Central memory CD8-positive, alpha-beta T cell (primary cell): ENCODE measurements around the gene PRELID2.

Experiments
- ATAC-seq: fragments of 150-1000 bp; cut with Tn5 transposase; replicated peaks from 2 replicates; pipeline ENCODE4 v1.10.0; 2022; ENCODE audit warnings: mild to moderate bottlenecking, moderate FRiP score, moderate number of reproducible peaks; ENCODE audit not compliant: poor library complexity, severe bottlenecking; ENCODE audit errors: extremely low read depth
- DNase-seq, 2 donors: peaks; one replicate each; pipeline ENCODE4 v3.0.0; 2021; ENCODE audit warnings: low spot score in 2 of 2
- H3K27ac Mint-ChIP-seq: one replicate; pipeline ENCODE4 v1.8.0; 2022; ENCODE audit warnings: low read depth, mild to moderate bottlenecking, moderate library complexity, mixed read lengths
- H3K27me3 Mint-ChIP-seq: one replicate; pipeline ENCODE4 v1.8.0; 2022; ENCODE audit warnings: mixed read lengths
- H3K36me3 Mint-ChIP-seq: one replicate; pipeline ENCODE4 v1.8.0; 2022; ENCODE audit warnings: mild to moderate bottlenecking, moderate library complexity, mixed read lengths; ENCODE audit not compliant: insufficient read depth
- H3K4me1 Mint-ChIP-seq: one replicate; pipeline ENCODE4 v1.8.0; 2022; ENCODE audit warnings: mixed read lengths
- H3K4me3 Mint-ChIP-seq: one replicate; pipeline ENCODE4 v1.8.0; 2022; ENCODE audit warnings: mild to moderate bottlenecking, moderate library complexity, mixed read lengths
- H3K9me3 Mint-ChIP-seq: one replicate; pipeline ENCODE4 v1.8.0; 2022; ENCODE audit warnings: mixed read lengths

PRELID2 gene

DNA sequence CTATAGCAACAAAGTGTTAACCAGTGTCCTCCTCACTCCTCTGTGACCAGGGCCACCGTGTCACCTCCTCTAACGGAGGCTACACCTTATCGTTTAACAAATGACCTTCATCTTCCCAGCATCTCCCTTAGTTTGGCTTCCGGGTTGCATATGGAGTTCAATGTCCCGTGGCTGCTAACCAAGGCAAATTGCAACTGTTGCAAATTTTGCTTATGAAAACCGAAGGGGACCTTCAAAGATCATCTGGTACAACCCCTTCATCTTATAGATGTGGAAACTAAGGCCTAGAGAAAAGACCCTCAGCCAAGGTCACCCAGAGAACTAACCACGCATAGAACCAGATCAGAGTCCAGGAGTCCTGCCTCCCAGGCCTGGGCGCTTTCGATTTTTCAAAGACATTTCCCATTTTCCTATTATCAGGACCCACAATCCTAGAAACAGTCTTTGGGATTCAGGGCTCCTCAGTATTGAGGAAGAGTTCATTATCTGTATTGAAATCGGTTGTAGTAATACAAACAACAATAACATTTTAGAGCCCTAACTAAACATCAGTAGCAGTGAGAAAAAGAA, 1.4 kb downstream of the PRELID2 start:
- Mint-ChIP-seq H3K36me3 (no peaks in the 10 kb centered on the region), H3K4me3 (peak overlapping the region; percentile 69), H3K27me3 (no peaks in the 10 kb centered on the region), H3K9me3 (no peaks in the 10 kb centered on the region), H3K4me1 (no peaks in the 10 kb centered on the region), H3K27ac (no peak overlapping the region)
- ATAC-seq (no peak), DNase-seq (no peak)

- Mint-ChIP-seq H3K4me1 (no peaks in the 10 kb centered on the region), H3K9me3 (no peaks in the 10 kb centered on the region), H3K27ac (no peak overlapping the region), H3K36me3 (no peaks in the 10 kb centered on the region), H3K27me3 (no peaks in the 10 kb centered on the region), H3K4me3 (no peak overlapping the region)
- ATAC-seq = no peak
- no peak for DNase-seq
Measured at GRCh38 chr5:145830594-145830993, 4.5 kb downstream of the PRELID2 start.

GRCh38 chr5:145829708-145830361, 5.3 kb downstream of the PRELID2 start:
- H3K4me3 Mint-ChIP-seq = no peak overlapping the region
- H3K9me3 Mint-ChIP-seq = no peaks in the 10 kb centered on the region
- ATAC-seq = no peak
- no peaks in the 10 kb centered on the region for H3K4me1 Mint-ChIP-seq
- H3K27ac Mint-ChIP-seq = no peak overlapping the region
- H3K36me3 Mint-ChIP-seq = no peaks in the 10 kb centered on the region
- no peak for DNase-seq
- H3K27me3 Mint-ChIP-seq = no peaks in the 10 kb centered on the region

DNA sequence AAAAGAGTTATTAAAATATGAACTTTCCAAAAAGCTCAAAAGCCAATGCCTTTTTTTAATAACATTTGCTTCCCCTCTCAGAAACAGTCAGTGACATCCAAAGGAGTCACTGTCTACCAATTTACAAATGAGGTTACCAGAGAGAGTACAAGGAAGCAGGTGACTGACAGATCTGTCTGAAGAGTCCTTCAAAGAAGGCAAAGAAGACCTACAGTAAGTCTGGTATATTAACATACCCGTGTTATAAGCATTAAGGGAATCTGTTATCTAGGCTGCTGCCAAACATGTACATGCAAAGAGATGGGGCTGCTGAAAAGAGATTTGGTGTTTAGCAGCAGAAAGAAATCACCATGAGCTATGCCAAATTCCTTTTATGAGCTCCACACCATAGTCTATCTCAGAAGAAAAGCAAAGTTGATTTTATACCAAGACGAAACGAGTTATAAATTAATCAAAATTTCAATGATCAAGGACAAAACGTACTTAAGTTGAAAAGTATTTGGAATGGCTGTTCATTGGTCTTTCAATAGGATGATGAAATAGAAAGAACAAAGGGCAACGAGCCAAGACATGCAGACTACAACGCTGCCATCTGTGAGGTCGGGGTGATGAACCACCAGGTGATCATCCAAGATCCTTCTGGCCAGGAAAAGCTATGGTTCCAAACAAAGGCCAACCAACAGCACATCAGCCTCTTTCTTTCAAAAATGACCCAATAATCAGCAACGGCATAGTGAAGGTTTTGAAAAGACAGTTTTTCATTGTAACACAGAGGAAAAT, 8.1 kb downstream of the PRELID2 start:
- no peaks in the 10 kb centered on the region for H3K9me3 Mint-ChIP-seq

DNA sequence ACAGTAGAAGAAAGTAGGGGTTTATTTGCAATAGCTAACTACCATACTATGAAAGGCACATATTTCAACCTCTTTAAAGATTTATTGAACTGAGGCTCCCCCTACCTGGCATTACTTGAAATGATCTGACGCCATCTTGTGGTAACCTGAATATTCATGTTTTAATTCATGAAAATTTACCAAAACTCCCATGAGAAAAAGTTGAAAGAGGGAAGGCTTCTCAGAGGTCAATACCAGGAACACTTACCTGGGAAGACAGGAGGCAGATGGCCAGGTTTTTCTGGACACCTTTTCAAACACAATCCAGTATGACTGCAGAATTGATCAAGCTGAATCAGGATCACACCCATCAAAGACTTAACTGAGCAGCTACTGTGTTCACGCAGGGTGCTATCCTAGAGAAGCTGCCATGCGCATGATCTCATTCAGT, 9.4 kb downstream of the PRELID2 start:
- Mint-ChIP-seq H3K36me3 (peaks cover 3% of the 10 kb centered on the region), H3K27ac (no peak overlapping the region), H3K4me3 (no peak overlapping the region), H3K9me3 (no peaks in the 10 kb centered on the region), H3K27me3 (no peaks in the 10 kb centered on the region), H3K4me1 (no peaks in the 10 kb centered on the region)
- ATAC-seq (no peak), DNase-seq (no peak)

More for the DNA sequence above, 8.1 kb downstream of the PRELID2 start:
- no peaks in the 10 kb centered on the region for H3K27me3 Mint-ChIP-seq
- DNase-seq = no peak
- no peaks in the 10 kb centered on the region for H3K36me3 Mint-ChIP-seq
- no peak for ATAC-seq
- H3K4me1 Mint-ChIP-seq = no peaks in the 10 kb centered on the region
- H3K4me3 Mint-ChIP-seq = no peak overlapping the region
- H3K27ac Mint-ChIP-seq = no peak overlapping the region

DNA sequence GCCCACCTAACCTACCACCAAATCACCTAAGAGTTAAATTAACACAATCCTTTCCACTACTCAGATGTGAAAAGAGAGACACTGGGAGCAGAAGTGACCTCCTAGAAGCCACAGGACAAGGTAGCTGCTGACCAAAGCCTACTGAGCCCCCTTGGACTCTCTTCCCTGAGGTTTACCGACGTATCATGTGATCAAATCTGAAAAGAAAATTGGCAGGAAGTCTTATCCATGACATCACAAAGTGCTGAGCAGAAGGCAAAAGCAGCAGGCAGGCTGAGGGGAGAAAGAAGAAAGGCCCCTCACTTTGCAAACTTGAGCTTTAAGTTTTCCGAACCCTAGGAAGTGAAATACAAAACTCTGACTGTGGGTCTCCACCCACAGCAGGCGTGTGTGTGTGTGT, 11.1 kb downstream of the PRELID2 start:
- no peak overlapping the region for H3K27ac Mint-ChIP-seq
- no peak overlapping the region for H3K4me3 Mint-ChIP-seq
- H3K9me3 Mint-ChIP-seq = no peaks in the 10 kb centered on the region
- no peaks in the 10 kb centered on the region for H3K27me3 Mint-ChIP-seq
- no peaks in the 10 kb centered on the region for H3K4me1 Mint-ChIP-seq
- H3K36me3 Mint-ChIP-seq = peaks cover 3% of the 10 kb centered on the region
- no peak for DNase-seq
- ATAC-seq = no peak

DNA sequence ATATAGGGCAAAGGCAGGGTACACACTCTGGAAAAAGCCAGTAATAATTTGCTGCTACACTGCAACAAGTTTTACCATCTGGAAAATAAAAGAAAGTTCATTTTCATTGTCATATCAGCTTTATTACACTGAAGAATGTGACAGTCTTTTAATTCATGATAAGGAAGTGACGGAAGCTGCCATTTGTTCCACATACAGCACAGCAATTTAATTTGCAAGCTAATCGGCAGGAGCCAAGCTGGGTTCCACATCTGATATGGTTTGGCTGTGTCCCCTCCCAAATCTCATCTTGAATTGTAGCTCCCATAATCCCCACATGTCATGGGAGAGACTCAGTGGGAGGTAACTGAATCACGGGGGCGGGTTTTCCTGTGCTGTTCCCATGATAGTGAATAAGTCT, 16.5 kb downstream of the PRELID2 start:
- H3K9me3 Mint-ChIP-seq = no peaks in the 10 kb centered on the region
- no peaks in the 10 kb centered on the region for H3K4me1 Mint-ChIP-seq
- peaks cover 5% of the 10 kb centered on the region for H3K36me3 Mint-ChIP-seq
- H3K4me3 Mint-ChIP-seq = no peak overlapping the region
- no peaks in the 10 kb centered on the region for H3K27me3 Mint-ChIP-seq
- no peak overlapping the region for H3K27ac Mint-ChIP-seq
- DNase-seq (no peak), ATAC-seq (no peak)

DNA sequence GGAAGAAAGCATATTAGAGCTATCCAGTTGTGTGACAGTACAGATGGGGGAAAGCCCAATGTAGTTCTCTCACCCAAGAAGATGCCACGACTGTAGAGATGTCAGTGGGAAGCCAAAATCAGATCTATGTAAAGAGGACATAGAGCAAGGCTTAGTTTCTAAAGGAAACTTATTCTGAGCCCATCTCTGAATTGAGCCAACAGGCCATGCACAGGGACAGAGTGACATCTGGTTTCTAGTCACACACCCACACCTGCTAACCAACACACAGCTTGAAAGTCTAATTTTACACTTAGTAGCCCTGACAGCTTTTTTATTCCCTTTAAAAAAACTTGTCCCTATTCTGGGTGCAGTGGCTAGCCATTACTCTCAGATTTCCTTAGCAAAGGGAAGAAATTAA, 22.3 kb downstream of the PRELID2 start:
- H3K4me3 Mint-ChIP-seq = no peak overlapping the region
- DNase-seq (no peak), ATAC-seq (no peak)
- peaks cover 2% of the 10 kb centered on the region for H3K36me3 Mint-ChIP-seq
- no peaks in the 10 kb centered on the region for H3K4me1 Mint-ChIP-seq
- no peak overlapping the region for H3K27ac Mint-ChIP-seq
- no peaks in the 10 kb centered on the region for H3K27me3 Mint-ChIP-seq
- H3K9me3 Mint-ChIP-seq = no peaks in the 10 kb centered on the region

- H3K27me3 Mint-ChIP-seq = no peaks in the 10 kb centered on the region
- H3K27ac Mint-ChIP-seq = no peak overlapping the region
- H3K9me3 Mint-ChIP-seq = no peaks in the 10 kb centered on the region
- ATAC-seq = no peak
- DNase-seq = no peak
- no peaks in the 10 kb centered on the region for H3K4me1 Mint-ChIP-seq
- H3K36me3 Mint-ChIP-seq = peaks cover 2% of the 10 kb centered on the region
- H3K4me3 Mint-ChIP-seq = no peak overlapping the region
Measured at GRCh38 chr5:145811834-145812625, 23.1 kb downstream of the PRELID2 start.

DNA sequence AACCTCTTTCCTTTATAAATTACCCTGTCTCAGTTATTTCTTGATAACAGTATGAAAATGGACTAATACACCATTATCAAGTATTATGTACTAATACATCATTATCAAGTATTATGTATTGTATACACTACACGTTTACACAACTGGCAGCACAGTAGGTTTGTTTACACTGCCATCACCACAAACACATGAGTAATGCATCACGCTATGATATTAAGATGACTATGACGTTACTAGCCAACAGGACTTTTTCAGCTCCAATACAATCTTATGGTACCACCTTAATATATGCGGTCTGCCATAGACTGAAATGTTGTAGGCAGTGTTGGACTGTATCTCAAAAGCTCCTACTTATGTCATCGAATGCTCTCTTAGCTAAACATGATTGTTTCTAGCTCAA, 28.2 kb downstream of the PRELID2 start:
- no peaks in the 10 kb centered on the region for H3K27me3 Mint-ChIP-seq
- no peak for DNase-seq
- no peaks in the 10 kb centered on the region for H3K4me1 Mint-ChIP-seq
- no peaks in the 10 kb centered on the region for H3K36me3 Mint-ChIP-seq
- ATAC-seq = no peak
- H3K4me3 Mint-ChIP-seq = no peak overlapping the region
- H3K27ac Mint-ChIP-seq = no peak overlapping the region
- no peaks in the 10 kb centered on the region for H3K9me3 Mint-ChIP-seq

- Mint-ChIP-seq H3K36me3 (no peaks in the 10 kb centered on the region), H3K9me3 (no peaks in the 10 kb centered on the region), H3K27ac (no peak overlapping the region), H3K4me3 (no peak overlapping the region), H3K27me3 (no peaks in the 10 kb centered on the region), H3K4me1 (no peaks in the 10 kb centered on the region)
- no peak for ATAC-seq
- DNase-seq = no peak
Measured at GRCh38 chr5:145805819-145806218, 29.3 kb downstream of the PRELID2 start.

DNA sequence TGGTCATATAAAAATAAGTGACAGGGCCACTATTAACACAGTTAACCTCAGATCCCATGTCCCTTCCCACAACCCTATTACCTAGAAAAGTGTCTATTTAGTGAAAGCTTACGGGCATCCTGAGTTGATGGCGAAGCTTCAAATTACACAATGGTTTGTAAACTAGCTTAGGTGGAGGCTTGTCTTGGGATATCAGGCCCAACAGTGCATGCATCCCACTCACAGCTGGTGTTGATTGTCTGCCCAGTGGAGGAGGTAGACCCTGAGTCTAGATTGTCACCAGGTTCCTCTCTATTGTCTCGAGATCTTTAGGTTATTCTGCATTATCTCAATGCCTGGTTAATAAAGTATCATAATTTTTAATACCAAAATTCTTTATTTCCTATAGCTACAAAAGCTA, 30.4 kb downstream of the PRELID2 start:
- no peak for DNase-seq
- no peaks in the 10 kb centered on the region for H3K9me3 Mint-ChIP-seq
- no peaks in the 10 kb centered on the region for H3K27me3 Mint-ChIP-seq
- H3K27ac Mint-ChIP-seq = no peak overlapping the region
- H3K36me3 Mint-ChIP-seq = no peaks in the 10 kb centered on the region
- no peak for ATAC-seq
- H3K4me3 Mint-ChIP-seq = no peak overlapping the region
- no peaks in the 10 kb centered on the region for H3K4me1 Mint-ChIP-seq
